Stimulated activated CD4-positive, alpha-beta T cell treated with anti-CD3 and anti-CD28 coated beads, Interleukin-12 subunit alpha, Interleukin-12 subunit beta, amount 100 ng/mL, for 48 hours (primary cell): ENCODE data around the gene L3MBTL4.
"Not testable (repeated sequence)": the region's sequence is repeated elsewhere in the genome, so short reads cannot be mapped to it uniquely, and the experiment has no call there.

Source experiments
- DNase-seq, 3 donors: peaks; one replicate each; pipeline ENCODE4 v3.0.0-alpha.2; 2020; ENCODE audit warnings: low read depth in 2 of 3, low spot score in 1 of 3

The L3MBTL4 gene

GRCh38 chr18:6313415-6313814 lies 101.3 kb downstream of the L3MBTL4 start:
- DNase-seq, result no peak

- DNase-seq, result no peak
These were observed 103.1 kb downstream of the L3MBTL4 start for GRCh38 chr18:6311456-6312215.

GRCh38 chr18:6310714-6311113 lies 104.0 kb downstream of the L3MBTL4 start:
- no peak for DNase-seq

DNA sequence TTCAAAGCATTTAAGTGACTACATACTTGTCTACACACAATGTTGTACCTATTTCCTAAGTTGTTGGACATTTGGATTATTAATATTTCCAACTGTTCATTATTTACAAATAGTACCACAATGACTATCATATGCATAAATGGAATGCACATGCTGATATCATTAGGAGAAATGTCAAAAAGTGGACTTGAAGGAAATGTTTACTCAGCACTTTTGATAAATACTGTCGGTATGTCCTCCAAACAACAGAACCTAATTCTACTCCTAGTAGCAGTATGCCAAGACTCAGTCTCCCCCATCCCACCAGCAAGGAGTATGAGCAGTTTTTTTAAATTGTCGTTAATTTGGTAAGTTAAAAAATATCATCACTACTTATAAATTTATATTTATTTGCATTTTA lies 116.8 kb downstream of the L3MBTL4 start:
- DNase-seq, result no peak

DNA sequence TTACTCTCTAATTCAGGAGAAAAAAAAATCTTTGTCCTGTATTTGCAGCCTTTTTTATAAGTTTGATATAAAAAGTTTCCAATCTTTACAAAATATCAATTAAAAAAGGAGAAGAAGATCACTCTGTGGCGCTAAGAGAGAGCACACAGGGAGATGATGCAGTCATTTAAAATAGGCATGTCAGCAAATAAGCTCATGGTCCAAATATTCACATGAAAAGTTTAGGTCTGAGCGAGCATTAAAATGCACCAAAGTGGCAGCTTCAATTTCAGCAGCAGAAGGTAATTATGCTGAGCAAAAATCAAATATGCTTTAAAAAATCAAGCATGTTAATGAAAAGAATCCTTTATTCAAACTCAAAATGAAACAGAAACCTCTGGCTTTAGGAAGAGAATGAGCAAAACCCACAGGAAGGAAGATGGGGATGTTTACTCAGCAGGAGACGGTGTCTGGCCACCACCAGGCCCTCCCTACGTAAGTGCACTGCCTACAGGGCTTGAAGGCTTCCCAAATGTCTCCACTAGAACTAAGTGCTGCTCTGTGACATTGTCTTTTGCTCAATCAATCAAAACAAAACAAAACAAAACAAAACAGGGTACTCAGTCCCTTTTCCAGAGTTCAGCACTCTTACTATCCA lies 120.4 kb downstream of the L3MBTL4 start:
- no peak for DNase-seq

DNA sequence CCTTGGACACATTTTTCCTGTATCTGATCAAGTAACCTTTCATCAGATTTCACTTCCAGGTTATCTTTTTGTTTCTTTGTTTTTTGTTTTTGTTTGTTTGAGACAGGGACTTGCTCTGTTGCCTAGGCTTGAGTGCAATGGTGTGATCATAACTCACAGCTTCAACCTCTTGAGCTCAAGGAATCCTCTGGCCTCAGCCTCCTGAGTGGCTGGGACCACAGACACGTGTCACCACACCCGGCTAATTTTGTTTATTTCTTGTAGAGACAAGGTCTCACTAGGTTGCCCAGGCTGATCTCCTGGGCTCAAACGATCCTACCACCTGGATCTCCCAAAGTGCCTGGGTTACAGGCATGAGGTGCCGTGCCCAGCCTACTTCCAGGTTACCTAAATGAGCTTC lies 124.9 kb downstream of the L3MBTL4 start:
- DNase-seq, result no peak

DNA sequence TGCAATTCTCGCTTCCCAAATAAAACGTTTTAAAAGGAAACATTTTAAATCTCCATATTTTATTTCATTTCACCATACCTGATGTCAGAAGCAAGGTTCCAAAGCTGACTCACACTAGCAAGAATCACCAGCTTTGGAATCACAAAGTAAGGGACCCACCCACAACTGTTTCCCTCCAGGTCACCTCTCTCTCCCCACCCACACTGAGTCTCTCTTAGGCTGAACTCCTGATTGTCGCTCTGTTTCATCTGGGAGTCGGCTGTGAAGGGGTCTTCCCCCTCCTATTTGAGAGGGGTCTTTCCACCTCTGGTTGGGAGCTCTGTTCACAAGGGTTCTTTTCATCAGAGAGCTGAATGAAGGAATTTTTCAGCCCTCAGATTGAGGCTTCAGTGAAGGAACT lies 128.1 kb downstream of the L3MBTL4 start:
- DNase-seq, result no peak

DNA sequence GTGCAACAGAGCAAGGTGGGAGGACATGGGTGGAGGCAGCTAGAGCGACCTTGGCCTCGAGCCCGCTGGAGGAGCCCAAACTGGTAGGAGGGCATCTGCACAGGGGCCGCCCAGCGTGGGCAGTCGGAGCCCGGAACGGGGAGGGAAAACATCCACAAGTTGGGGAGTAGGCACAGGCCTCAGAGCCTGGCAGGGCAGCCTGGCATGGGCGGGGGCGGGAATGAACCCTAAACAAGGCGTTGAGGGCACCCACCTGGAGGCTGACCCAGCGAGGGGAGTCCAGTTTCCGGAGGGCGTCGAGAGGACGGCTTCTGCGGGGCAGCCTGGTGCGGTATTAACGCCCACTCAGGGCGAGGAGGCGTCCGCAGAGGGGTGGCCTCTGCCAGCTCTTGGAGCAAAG lies 129.9 kb downstream of the L3MBTL4 start:
- DNase-seq, result no peak

DNA sequence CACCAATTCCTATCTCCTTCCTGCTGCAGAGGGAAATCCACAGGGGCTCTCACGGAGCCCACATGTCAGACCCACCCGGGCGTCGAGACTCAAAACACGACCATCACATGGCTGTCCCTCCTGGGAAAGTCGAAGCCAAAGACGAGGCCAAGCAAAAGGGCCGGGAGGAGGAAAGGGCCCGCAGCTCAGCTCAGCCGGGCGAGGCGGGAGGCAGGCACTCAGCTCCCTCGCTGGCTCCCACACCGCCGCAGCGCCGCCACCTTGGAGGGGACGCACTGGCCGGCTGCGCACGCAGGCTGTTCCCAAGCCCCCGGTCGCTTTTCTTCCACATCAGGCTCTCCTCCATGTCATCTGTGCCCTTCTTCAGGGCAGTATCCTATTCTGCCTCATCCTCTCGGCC lies 130.4 kb downstream of the L3MBTL4 start:
- DNase-seq, result no peak

DNA sequence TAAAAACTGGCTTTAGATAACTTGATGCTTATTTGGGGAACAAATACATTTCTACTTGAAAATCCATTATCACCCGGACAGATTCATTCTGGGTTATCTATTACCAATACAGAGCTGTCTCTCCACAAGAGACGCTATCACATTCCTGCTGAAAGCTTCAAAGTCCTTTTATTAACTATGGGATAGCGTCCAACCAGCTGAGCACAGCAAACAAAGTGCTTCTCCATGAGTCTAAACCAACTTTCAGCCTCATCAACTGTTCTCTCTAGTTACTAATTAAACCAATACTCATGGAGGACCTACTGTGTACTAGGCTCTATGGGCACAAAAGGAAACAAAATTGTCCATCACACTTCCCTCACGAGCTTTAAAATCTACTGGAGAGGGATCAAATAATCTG lies 132.8 kb downstream of the L3MBTL4 start:
- DNase-seq, result no peak

DNA sequence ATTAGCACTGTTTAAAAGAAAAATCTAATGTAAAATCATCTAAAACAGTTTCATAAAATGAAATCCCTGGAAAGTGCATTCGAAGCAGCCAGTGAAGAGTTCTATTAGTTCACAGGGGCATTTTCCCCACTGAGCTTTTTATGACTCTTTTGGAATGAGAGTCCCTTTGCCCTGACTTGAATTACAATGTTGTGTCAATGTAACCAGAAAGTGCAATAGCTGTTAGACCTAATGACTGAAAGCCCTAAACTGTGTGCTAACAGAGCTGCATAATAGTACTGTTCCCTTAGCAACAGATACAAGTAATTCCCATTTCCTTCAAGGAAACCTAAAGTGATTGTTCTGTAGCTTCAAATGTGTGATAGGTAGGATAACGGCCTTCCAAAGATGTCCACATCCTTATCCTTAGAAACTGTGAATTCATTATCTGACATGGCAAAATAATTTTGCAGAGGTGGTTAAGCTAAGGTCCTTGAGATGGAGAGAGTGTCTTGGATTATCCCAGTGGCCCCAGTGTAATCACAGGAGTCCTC lies 134.4 kb downstream of the L3MBTL4 start:
- no peak for DNase-seq

DNA sequence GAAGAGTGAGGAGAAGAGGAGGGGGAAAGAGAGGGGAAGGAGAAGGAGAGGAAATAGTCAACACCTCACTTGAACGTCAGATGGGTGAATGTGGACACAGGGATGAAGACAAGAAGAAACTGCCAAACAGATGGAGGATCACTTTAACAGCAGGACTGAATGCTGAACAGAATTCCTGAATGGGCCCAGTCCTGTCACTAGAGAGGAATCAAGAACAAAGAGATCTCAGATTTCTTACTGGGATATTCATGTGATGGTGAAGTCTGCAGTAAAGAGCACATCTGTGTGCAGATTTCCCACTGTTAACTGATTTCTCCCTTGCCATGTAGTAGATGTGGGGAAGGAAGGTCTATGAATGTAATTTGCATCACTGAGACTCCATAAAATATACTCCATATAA lies 135.4 kb downstream of the L3MBTL4 start:
- DNase-seq, result no peak

DNA sequence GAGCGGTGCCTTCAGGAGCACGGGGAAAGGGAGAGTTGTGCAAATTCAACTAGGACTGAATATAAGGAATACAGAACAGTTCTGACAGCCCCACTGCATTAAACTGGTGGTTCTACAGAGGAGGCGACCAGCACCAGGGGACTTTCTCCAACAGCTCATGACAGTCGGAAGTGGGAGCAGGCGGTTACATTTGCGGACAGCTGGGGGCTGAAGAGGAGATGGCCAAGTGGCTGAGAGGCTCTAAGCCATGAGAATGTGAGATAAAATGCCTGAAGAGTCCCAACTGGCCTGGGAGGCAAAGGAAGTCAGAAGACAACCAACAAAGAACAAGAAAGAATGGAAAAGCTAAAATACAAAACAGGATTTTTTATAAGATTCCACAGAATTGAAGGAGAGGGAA lies 141.3 kb downstream of the L3MBTL4 start:
- DNase-seq, result no peak

DNA sequence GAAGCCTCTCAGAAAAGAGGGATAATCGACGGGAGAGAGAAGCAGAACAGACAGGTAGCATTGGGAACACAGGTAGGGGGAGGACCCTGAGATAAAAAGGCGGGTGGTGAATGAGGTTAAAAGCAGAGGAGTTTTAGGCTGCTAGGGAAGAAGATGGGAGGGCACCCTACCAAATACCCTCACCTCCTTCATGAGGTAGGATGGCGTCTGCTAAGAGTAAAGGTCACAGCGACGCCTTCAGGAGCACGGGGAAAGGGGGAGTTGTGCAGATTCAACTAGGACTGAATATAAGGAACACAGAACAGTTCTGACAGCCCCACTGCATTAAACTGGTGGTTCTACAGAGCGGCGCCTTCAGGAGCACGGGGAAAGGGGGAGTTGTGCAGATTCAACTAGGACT lies 142.6 kb downstream of the L3MBTL4 start:
- DNase-seq, result not testable (repeated sequence)

DNA sequence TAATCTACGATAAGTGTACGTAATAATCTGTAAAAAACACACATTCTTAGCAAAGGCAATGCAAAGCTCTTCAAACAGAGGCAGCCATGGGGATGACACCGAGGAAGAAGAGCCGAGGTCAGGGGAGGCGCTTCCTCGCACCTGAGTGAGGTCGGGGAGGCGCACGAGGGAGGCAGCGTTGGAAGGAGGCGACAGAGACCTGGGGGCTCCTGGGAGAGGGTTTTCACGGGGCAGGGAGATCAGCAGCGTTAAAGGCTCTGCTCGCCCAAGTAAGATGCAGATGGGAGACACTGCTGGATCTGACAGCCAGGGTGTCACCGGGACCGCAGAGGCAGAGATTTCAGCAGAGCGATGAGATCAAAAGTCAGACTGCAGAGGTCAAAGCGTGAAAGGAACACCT lies 143.1 kb downstream of the L3MBTL4 start:
- no peak for DNase-seq

DNA sequence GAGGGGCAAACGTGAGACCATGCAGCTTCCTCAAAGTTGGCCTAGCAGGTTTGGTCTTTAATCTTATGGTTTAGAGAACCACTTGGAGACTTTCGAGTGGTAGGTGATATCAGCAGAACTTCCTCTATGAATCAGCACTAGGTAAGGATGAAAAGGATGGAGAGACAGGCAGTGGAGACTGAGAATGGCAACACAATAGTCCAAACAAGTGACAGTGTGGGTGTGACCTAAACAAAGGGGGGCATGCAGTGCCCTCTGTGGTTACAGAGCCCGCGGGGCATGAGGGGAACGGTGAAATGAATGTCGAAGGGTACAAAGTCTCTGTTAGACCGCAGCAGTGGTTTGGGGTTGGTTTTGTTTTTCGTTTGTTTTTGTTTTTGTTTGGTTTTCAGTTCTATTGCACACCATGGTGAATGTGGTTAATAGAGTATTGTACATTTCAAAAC lies 143.9 kb downstream of the L3MBTL4 start:
- DNase-seq, result no peak

DNA sequence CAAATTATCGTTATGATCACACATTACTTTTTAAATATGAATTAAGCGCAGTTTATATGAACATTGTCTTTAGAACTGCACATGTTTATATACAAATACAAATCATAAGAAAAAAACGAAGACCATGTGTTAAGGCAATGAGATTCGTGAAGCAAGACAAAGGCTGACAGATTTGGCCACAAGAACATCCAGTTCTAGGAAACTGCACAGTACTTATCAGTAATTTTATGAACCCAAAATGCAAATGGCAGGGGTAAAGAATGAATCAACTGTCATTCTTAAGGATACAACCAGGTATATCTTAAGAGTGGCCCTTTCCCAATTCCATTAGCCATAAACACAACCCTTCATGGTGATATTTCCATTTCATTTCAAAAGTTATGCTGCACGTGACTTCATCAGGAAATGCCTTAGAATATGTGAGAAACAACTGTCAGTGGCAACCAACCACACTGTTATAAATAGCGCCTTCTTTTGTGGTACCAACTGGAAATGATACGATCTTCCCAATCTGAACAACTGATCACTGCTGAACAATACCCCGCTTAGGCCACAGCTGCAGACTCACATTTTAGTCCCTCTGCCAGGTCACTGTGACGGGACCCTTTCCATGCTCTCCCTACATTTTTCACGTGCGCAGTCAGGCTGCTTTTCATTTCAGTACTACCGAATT lies 144.9 kb downstream of the L3MBTL4 start:
- no peak for DNase-seq

- no peak for DNase-seq
These were observed 148.5 kb downstream of the L3MBTL4 start for GRCh38 chr18:6266212-6266611.

DNA sequence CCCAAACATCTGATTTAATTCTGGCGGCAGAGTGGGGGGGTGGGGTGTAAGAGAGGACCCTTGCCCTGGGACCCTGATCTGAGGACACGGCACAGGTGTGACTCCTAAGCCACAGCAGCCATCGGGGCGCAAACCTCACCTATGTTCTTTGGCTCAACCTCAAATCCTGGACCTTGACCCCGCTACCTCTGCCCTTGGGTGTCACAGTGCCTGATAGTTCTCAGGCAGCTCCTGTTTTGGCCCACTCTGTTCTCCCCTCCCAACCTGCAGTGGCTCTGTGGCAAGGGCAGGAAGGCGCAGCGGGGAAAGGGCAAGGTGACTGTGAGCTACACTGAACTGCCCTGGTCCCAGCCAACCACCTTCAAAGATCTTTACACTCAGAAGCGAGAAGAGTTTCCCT lies 152.8 kb downstream of the L3MBTL4 start:
- DNase-seq, result no peak

DNA sequence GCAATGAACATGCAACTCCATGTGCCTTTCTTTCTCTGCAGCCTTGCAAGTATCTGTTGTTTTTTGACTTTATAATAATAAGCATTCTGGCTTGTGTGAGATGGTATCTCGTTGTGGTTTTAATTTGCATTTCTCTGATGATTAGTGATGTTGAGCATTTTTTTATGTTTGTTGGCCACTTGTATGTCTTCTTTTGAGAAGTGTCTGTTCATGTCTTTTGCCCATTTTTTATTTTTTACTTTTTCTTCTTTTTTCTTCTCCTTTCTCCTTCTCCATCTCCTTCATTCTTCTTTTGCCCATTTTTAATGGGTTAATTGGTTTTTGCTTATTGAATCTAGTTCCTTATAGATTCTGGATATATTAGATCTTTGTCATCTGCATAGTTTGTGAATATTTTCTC lies 155.4 kb downstream of the L3MBTL4 start:
- not testable (repeated sequence) for DNase-seq

DNA sequence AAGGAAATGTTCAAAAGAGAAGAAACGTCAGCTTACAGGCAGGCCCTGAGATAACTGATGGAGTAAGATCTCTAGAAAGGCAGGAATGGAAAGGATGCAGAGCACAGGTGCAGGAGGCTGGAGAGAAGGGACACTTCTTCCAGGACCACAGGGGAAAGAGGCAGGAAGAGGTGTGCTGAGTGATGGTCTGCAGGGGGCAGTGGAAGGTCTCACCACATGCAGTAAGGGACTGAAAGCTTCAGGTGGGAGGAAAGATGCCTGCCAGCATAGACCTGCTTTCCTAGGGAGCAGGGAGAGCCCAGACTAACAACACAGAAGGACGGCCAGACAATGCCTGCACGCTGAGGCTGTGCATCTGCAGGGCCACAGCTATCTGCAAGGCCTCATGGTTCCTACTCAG lies 156.8 kb downstream of the L3MBTL4 start:
- no peak for DNase-seq

GRCh38 chr18:6256521-6256920 lies 158.2 kb downstream of the L3MBTL4 start:
- no peak for DNase-seq
